GM19463 (cell line): ENCODE results near the gene CHST15.

ENCODE experiments used
- ATAC-seq: cut with Tn5 transposase; IDR thresholded peaks from one replicate; pipeline ENCODE4 v1.9.1; 2021; ENCODE audit warnings: mild to moderate bottlenecking, moderate library complexity; ENCODE audit not compliant: unreplicated experiment

The CHST15 gene

GRCh38 chr10:124092860-124093773 is at the start of gene CHST15:
Gene CHST15 (minus strand): TSS chr10:124093598. CDS start chr10:124046212, 47,386 bp downstream.
- no peak for ATAC-seq

GRCh38 chr10:124142960-124143359 is 49.6 kb upstream of the CHST15 start:
- ATAC-seq, result no peak

GRCh38 chr10:124142006-124142739 is 48.8 kb upstream of the CHST15 start:
- no peak for ATAC-seq

GRCh38 chr10:124138883-124139348 is 45.5 kb upstream of the CHST15 start:
- ATAC-seq, result no peak

DNA sequence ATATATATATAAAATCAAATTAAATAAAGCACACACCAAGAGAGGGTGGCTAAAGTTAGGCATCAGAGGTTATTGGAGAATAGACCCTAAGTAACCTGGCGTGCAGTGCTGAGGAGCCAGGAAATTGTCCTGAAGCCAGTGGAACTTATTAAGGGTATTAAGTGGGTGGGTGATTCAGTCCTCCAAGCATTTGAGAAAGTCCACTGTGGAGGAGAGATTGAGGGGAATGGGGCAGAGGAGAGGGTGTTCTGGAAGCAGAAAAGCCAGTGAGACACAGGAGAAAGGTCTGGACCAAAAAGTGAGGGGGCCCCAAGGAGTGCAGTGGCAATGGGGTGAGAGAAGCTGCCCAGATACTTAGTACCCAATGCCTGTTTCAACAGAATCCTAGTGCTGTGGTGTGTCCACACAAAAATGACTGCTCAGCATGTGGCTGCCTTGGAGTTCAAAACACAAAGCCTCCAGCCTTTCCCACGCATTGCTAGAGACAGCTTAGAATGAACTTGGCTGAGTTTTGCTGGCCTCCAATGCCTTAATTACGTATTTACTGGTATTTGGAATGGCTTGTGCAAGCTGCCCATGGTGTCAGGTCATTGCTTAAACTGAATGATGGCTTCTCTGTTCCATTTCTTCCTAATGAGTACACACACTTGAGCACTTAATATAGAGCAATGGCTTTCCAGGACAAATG is 44.9 kb upstream of the CHST15 start:
- ATAC-seq, result no peak

DNA sequence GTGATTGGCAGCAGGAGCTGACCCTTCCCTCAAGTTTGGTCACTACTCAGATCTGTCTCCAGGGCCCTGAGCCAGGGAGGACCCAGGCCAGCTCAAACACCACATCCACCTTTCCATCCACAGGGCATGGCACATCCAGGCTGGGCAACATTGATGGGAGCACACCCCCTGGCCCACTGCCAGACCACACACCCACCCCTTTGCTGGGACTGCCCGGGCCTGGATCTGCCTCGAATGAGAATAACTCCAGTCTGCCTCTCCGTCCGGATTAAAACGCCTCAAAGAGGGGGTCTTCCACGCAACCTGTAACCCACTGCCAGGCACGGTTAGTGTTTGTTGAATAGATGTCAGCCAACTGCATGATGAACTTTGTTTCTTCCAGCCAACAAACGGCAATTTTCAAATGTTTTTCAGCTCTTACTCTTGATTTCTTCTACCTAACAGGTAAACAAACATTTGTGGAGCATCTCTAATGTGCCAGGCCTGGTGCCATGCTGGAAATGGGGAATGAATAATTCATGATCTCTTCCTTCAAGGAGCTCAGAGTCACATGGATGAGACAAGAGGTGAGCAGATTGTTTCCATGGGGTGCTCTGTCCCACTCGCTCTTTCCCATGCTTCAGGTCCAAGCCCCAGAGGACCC is 41.0 kb upstream of the CHST15 start:
- no peak for ATAC-seq

DNA sequence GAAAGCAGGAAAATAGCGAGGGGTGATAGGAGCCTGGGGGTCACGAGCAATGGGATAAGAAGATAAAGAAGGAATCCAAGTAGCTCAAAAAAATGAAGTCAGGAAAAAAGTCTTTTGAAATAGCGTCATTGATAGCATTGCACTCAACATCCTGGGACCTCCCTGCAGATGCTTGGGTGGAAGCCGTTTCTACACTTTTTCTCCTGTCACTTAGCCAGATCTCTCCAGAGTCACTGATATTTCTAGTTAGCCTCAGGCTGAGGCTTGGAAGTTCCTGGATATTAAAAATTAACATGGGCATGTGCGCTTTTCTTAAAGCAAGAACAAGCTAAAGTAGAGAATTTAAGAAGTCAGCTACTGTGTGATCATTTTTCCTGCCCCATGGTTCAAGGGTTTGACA is 39.5 kb upstream of the CHST15 start:
- ATAC-seq, result no peak

GRCh38 chr10:124132306-124132705 is 38.9 kb upstream of the CHST15 start:
- no peak for ATAC-seq

GRCh38 chr10:124131172-124131571 is 37.8 kb upstream of the CHST15 start:
- ATAC-seq, result no peak

GRCh38 chr10:124130198-124130900 is 37.0 kb upstream of the CHST15 start:
- ATAC-seq, result no peak

DNA sequence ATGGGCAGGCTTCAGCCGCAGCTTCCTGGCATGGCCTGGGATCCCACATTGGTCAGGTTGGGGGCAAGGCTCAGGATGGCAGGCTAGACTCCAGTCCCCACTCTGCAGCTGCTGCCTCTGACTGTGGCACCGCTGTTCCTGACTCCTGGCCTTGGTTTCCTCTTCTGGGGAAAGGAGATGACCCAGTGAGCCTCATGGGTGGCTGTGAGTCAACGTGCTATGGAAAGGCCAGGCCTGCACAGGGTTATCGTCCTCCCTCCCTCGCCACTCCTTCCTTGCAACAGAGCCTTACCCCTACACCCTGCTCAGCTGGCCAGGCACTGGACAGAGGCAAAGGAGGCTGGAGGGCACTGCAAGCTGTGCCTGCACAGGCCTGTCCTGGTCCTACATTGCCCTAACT is 36.1 kb upstream of the CHST15 start:
- ATAC-seq, result no peak

DNA sequence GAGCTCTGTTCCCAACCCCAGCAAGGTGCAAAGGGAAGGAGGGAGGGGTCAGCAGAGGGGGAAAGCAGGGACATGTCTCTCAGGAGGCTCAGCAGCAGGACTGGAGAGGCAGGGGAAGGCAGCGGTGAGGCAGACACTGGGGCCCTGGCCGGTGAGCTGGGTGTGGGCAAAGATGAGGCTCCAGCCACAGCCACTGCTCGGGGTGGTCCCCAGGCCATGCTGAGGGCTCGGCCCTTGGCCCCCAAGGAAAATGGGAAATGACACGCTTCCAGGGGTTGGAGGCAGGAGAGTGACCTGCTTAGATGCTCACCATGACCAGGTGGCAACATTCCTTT is 35.4 kb upstream of the CHST15 start:
- no peak for ATAC-seq

- ATAC-seq, result no peak
Measured at GRCh38 chr10:124127965-124128810, 34.8 kb upstream of the CHST15 start.

DNA sequence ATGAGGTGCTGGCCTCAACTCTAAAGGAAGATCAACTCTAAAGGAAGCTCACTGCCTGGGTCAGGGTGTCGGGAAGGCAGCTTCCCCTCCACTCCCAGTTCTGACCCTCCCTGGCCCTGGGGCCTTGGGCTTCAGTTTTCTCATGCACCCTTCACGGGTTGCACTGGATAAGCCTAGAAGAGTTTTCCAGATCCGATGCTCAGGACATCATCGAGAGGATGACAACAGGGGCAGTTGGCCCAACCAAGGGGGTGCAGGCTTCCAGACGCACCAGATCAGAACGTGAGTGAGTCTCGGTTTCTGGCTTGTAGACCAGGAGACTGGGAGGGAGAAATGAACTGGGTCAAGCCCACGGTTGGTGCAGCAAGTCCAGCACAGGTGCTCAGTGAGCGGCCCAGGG is 34.2 kb upstream of the CHST15 start:
- ATAC-seq, result no peak

- no peak for ATAC-seq
Measured at GRCh38 chr10:124126983-124127385, 33.6 kb upstream of the CHST15 start.

DNA sequence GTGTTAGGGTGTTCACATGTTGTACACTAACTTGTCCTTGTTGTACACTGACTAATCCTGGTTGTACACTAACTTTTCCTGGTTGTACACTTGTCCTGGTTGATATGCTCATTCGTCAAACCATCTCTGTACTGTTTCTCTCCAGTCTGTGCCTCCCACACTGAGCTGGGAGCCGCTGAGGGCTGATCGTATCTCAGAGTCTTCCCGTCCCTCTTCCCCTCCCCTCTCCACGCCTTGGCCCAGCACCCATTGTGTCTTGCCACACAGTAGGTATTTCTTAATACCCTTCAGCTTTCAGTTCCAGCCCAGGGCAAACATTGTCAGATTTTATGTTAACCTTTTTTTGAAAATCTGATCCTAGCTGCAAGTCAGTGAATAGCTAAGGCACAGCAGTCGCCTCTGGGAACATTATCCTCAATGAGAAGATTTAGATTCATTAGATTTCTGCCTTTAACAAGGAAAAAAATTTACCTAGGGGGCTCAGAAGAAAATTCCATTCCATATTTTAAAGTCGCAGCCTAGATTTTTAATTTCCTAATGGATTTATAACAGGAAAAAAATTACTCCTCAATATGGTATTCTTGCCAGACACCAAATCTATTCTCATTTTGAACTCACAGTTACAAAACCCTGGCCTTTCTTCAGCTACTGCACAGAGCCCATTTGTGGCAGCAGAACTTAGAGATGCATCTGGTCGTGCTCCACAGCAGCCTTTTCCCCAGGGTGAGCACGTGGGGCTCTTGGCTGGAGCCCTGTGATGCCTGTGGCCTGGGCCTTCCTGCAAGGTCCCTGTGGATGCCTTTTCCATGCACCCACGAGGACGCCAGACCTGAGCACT is 33.0 kb upstream of the CHST15 start:
- ATAC-seq, result no peak

DNA sequence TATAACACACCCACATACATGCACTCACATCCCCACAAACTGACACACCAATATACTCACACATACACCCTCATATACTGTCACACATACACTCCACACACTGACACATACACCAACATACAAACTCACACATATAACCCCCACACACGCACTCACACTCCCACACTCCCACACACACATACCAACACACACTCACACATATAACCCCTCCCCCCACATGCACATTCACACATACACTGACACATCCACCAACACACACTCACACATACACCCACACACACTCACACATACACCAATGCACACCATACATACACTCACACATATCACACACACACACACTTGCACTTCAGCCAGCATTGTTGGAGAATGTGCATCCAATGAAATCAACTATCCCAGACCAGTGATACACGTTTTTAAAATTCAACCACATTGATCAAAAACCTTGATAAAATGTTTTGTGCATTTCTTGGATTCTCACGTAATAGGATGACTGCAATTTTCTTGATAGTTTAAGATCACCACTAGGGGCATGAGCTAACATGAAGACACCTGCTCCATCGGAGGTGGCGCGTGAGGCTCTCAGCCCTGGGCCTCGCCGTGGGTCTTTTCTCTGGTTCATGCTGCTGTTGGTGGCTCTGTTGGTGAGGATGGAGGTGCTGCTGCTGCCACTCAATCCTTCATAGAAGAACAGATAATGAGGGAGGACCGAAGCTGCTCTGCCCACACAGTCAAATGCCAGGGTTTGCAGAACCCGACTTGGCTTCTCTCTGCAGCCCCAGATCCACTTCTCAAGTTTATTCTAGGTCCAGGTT is 32.1 kb upstream of the CHST15 start:
- ATAC-seq, result no peak

GRCh38 chr10:124124769-124125161 is 31.4 kb upstream of the CHST15 start:
- no peak for ATAC-seq
